ENCODE data around the gene ACACA.

DNA sequence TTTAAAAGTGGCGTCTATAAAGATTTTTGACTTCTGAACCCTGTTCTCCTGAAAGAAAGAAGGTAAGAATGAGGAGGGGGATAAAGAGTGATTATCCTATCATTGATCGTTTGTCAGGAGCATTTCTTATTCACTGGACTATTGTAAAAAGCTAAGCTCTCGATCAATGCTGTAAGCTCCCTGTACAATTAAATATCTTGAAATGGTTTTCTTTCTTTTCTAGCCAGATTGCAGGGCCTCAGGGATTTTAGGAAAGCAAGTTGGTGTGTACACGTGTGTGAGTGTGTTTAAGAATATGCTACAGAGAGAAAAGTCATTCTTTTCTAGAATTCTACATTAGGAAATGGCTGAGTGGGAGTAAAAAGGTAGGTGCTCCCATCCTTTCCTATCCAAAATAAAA, 303.4 kb downstream of the ACACA start:
- TF ChIP-seq, protein P1, sequence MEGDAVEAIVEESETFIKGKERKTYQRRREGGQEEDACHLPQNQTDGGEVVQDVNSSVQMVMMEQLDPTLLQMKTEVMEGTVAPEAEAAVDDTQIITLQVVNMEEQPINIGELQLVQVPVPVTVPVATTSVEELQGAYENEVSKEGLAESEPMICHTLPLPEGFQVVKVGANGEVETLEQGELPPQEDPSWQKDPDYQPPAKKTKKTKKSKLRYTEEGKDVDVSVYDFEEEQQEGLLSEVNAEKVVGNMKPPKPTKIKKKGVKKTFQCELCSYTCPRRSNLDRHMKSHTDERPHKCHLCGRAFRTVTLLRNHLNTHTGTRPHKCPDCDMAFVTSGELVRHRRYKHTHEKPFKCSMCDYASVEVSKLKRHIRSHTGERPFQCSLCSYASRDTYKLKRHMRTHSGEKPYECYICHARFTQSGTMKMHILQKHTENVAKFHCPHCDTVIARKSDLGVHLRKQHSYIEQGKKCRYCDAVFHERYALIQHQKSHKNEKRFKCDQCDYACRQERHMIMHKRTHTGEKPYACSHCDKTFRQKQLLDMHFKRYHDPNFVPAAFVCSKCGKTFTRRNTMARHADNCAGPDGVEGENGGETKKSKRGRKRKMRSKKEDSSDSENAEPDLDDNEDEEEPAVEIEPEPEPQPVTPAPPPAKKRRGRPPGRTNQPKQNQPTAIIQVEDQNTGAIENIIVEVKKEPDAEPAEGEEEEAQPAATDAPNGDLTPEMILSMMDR (conservative IDR thresholded peaks at IDR 0.05; ENCODE audit: low read length): no peak
- no peak for TF ChIP-seq EZH2phosphoT487 (IDR thresholded peaks at IDR 0.05; ENCODE audit: borderline replicate concordance)

Measured in Loucy (cell line).